EH (cell line): ENCODE data around the gene TLE4.

Experiments
- DNase-seq: peaks from one replicate; pipeline ENCODE4 v3.0.0-alpha.2; 2015; ENCODE audit warnings: low read depth

Gene TLE4

GRCh38 chr9:79691496-79691895 is 119.7 kb downstream of the TLE4 start:
- DNase-seq = no peak

GRCh38 chr9:79692857-79693571 is 121.2 kb downstream of the TLE4 start:
- DNase-seq = peak; percentile 33

GRCh38 chr9:79693750-79694149 is 122.0 kb downstream of the TLE4 start:
- DNase-seq = no peak

- DNase-seq = no peak
Measured at GRCh38 chr9:79694208-79694607, 122.4 kb downstream of the TLE4 start.

- peak; percentile 96 for DNase-seq
Measured at GRCh38 chr9:79694676-79695400, 123.1 kb downstream of the TLE4 start.

GRCh38 chr9:79695531-79696175 is 123.9 kb downstream of the TLE4 start:
- DNase-seq = no peak

- no peak for DNase-seq
Measured at GRCh38 chr9:79698967-79699366, 127.2 kb downstream of the TLE4 start.

GRCh38 chr9:79699479-79699878 is 127.7 kb downstream of the TLE4 start:
- DNase-seq = no peak

GRCh38 chr9:79700607-79701360 is 129.0 kb downstream of the TLE4 start:
- DNase-seq = peak; percentile 57

- peak; percentile 75 for DNase-seq
Measured at GRCh38 chr9:79701651-79702050, 129.9 kb downstream of the TLE4 start.

- no peak for DNase-seq
Measured at GRCh38 chr9:79705704-79706103, 133.9 kb downstream of the TLE4 start.

- no peak for DNase-seq
Measured at GRCh38 chr9:79706512-79706911, 134.7 kb downstream of the TLE4 start.

GRCh38 chr9:79707589-79707988 is 135.8 kb downstream of the TLE4 start:
- peak; percentile 26 for DNase-seq

- no peak for DNase-seq
Measured at GRCh38 chr9:79708541-79708940, 136.8 kb downstream of the TLE4 start.

GRCh38 chr9:79709743-79710674 is 138.2 kb downstream of the TLE4 start:
- no peak for DNase-seq

GRCh38 chr9:79711874-79712273 is 140.1 kb downstream of the TLE4 start:
- DNase-seq = no peak

GRCh38 chr9:79719021-79719420 is 147.3 kb downstream of the TLE4 start:
- no peak for DNase-seq

GRCh38 chr9:79719989-79720388 is 148.2 kb downstream of the TLE4 start:
- no peak for DNase-seq

GRCh38 chr9:79731171-79731890 is 159.6 kb downstream of the TLE4 start:
- DNase-seq = no peak

- DNase-seq = peak; percentile 64
Measured at GRCh38 chr9:79735023-79735779, 163.4 kb downstream of the TLE4 start.
